A549 (cell line): Measurements from ENCODE around the gene SMIM29. TPM values are rescaled to one million over a fixed set of nuclear protein-coding genes. Genes with fewer than 3 reads are reported as not detected.

Experiments
- ATAC-seq, 2 experiments: fragments of 200-7000 bp in 1 of 2; fragments of >200 bp in 1 of 2; cut with Nextera tagmentation in 1 of 2; cut with Tn5 transposase in 1 of 2; 3 replicates each; pipeline versions ENCODE4 v1.8.0 to v1.9.1; 2018 to 2020; ENCODE audit warnings: mild to moderate bottlenecking in 1 of 2, moderate library complexity in 1 of 2
- CTCF ChIA-PET: fragments of 300-600 bp; sonication (Branson Sonifier 250); formaldehyde crosslinking; extraction: SDS; loops from one replicate; lab custom pipeline; 2021; ENCODE audit warnings: antibody characterized with exemption, inconsistent platforms; lab: Yijun Ruan, JAX
- POLR2A ChIA-PET: fragments of 350-600 bp; formaldehyde crosslinking; extraction: SDS; loops from one replicate; lab custom pipeline; 2021; ENCODE audit warnings: antibody characterized with exemption, inconsistent platforms; lab: Yijun Ruan, JAX
- DNase-seq, 2 experiments: peaks; one replicate each; pipeline versions ENCODE4 v3.0.0 to v3.0.0-alpha.2; 2011 to 2016; ENCODE audit warnings: low read depth in 1 of 2, low spot score in 1 of 2
- FAIRE-seq: peaks from 2 replicates; lab custom pipeline; 2011; peaks lifted over from hg19 to GRCh38; lab: Jason Lieb, UNC
- H3K27ac ChIP-seq, 2 experiments: fragments of >200 bp; sonication (Bioruptor Twin); formaldehyde crosslinking; 3 replicates each; pipeline ENCODE4 v1.5.1; 2016 to 2017
- H3K4me1 ChIP-seq: fragments of >200 bp; sonication (Bioruptor Twin); formaldehyde crosslinking; 3 replicates; pipeline ENCODE4 v1.6.1; 2016
- H3K4me2 ChIP-seq: fragments of >200 bp; sonication (Bioruptor Twin); formaldehyde crosslinking; 3 replicates; pipeline ENCODE4 v1.6.1; 2016
- H3K4me3 ChIP-seq: fragments of >200 bp; sonication (Bioruptor Twin); formaldehyde crosslinking; 3 replicates; pipeline ENCODE4 v1.5.1; 2016
- H3K9me3 ChIP-seq: fragments of >200 bp; sonication (Bioruptor Twin); formaldehyde crosslinking; 3 replicates; pipeline ENCODE4 v1.6.1; 2016
- CBX8 ChIP-seq: fragments of 200-600 bp; sonication (generic); IDR thresholded peaks from 2 replicates; pipeline ENCODE4 v1.6.1; 2016
- CEBPB ChIP-seq, 2 experiments: fragments of >200 bp in 1 of 2; sonication (Bioruptor Twin) in 1 of 2; formaldehyde crosslinking in 1 of 2; IDR thresholded peaks; 2 replicates each; pipeline ENCODE4 v1.6.1; 2012 to 2016
- EHF ChIP-seq: fragments of 250-450 bp; sonication (Bioruptor Pico); IDR thresholded peaks from 2 replicates; pipeline ENCODE4 v1.5.0; 2020; ENCODE audit warnings: mild to moderate bottlenecking
- FOSB ChIP-seq: fragments of 250-450 bp; sonication (Bioruptor Pico); IDR thresholded peaks from 2 replicates; pipeline ENCODE4 v1.5.0; 2020; ENCODE audit warnings: mild to moderate bottlenecking, moderate library complexity
- GATA3 ChIP-seq: IDR thresholded peaks from 2 replicates; pipeline ENCODE4 v1.6.1; 2012; ENCODE audit warnings: borderline replicate concordance
- HDAC2 ChIP-seq: fragments of 200-600 bp; sonication (generic); IDR thresholded peaks from 2 replicates; pipeline ENCODE4 v1.6.1; 2016
- HOXA7 ChIP-seq: fragments of 250-450 bp; sonication (Bioruptor Pico); IDR thresholded peaks from 2 replicates; pipeline ENCODE4 v1.5.0; 2020; ENCODE audit warnings: mild to moderate bottlenecking, moderate library complexity
- JUNB ChIP-seq: fragments of >200 bp; sonication (Bioruptor Twin); formaldehyde crosslinking; IDR thresholded peaks from 2 replicates; pipeline ENCODE4 v1.6.1; 2016
- KDM5A ChIP-seq: fragments of 200-600 bp; sonication (generic); IDR thresholded peaks from 2 replicates; pipeline ENCODE4 v1.6.1; 2016; ENCODE audit warnings: antibody characterized with exemption, mild to moderate bottlenecking
- MAFK ChIP-seq: fragments of 450-650 bp; IDR thresholded peaks from 2 replicates; pipeline ENCODE4 v1.6.1; 2014; ENCODE audit not compliant: partially characterized antibody
- NFE2L2 ChIP-seq: fragments of 150-350 bp; conservative IDR thresholded peaks from 2 replicates; pipeline ENCODE4 v1.6.1; 2014; ENCODE audit warnings: low read length
- PHF8 ChIP-seq: fragments of 200-600 bp; sonication (generic); IDR thresholded peaks from 2 replicates; pipeline ENCODE4 v1.6.1; 2016; ENCODE audit warnings: low read depth, mild to moderate bottlenecking, antibody characterized with exemption, moderate library complexity, borderline replicate concordance
- RAD21 ChIP-seq, 2 experiments: fragments of >200 bp in 1 of 2; sonication (Bioruptor Twin) in 1 of 2; formaldehyde crosslinking in 1 of 2; IDR thresholded peaks in 1 of 2; conservative IDR thresholded peaks in 1 of 2; 2 replicates in 1 of 2; 3 replicates in 1 of 2; pipeline ENCODE4 v1.6.1; 2012 to 2018; ENCODE audit warnings: inconsistent platforms in 1 of 2
- RARB ChIP-seq: fragments of 250-450 bp; sonication (Bioruptor Pico); IDR thresholded peaks from 2 replicates; pipeline ENCODE4 v1.8.0; 2021; ENCODE audit warnings: mild to moderate bottlenecking, moderate library complexity
- TP53 ChIP-seq: fragments of 250-450 bp; sonication (Bioruptor Pico); IDR thresholded peaks from 2 replicates; pipeline ENCODE4 v1.5.0; 2021; ENCODE audit warnings: mild to moderate bottlenecking, moderate library complexity
- ZSCAN20 ChIP-seq: fragments of 250-450 bp; sonication (Bioruptor Pico); IDR thresholded peaks from 2 replicates; pipeline ENCODE4 v1.8.0; 2022; ENCODE audit warnings: mild to moderate bottlenecking, moderate library complexity
- WGBS: methylation state at CpG from one replicate; pipeline ENCODE4 v1.1.6; 2017; ENCODE audit errors: missing lambda C conversion rate; 5-methylcytosine and 5-hydroxymethylcytosine counted together
- polyA plus RNA-seq, 4 experiments: library from polyadenylated mRNA; depleted of rRNA in 3 of 4; stranded (reverse); fragments of >200 nt; fragmentation: RNase III in 1 of 4; extraction: RNeasy Plus Mini Kit Qiagen cat#74134 plus additional on column Dnase treatment in 1 of 4; gene quantifications; 2 replicates in 3 of 4; 3 replicates in 1 of 4; pipeline ENCODE4 v1.2.3, GENCODE V29; 2011 to 2017
- TF ChIP-seq, protein P1 (sequence below): fragments of 250-450 bp; sonication (Bioruptor Pico); IDR thresholded peaks from 2 replicates; pipeline ENCODE4 v1.5.0; 2020; ENCODE audit warnings: low read depth, mild to moderate bottlenecking, moderate library complexity
- TF ChIP-seq, protein P2 (sequence below): IDR thresholded peaks from 2 replicates; pipeline ENCODE4 v1.6.1; 2012
- TF ChIP-seq, protein P3 (sequence below): IDR thresholded peaks from 2 replicates; pipeline ENCODE4 v1.6.1; 2012

The SMIM29 gene
- polyA plus RNA-seq, 2 of the 4 experiments (the other 2 are of a cell fraction) = 8.1 to 15.4 TPM

DNA sequence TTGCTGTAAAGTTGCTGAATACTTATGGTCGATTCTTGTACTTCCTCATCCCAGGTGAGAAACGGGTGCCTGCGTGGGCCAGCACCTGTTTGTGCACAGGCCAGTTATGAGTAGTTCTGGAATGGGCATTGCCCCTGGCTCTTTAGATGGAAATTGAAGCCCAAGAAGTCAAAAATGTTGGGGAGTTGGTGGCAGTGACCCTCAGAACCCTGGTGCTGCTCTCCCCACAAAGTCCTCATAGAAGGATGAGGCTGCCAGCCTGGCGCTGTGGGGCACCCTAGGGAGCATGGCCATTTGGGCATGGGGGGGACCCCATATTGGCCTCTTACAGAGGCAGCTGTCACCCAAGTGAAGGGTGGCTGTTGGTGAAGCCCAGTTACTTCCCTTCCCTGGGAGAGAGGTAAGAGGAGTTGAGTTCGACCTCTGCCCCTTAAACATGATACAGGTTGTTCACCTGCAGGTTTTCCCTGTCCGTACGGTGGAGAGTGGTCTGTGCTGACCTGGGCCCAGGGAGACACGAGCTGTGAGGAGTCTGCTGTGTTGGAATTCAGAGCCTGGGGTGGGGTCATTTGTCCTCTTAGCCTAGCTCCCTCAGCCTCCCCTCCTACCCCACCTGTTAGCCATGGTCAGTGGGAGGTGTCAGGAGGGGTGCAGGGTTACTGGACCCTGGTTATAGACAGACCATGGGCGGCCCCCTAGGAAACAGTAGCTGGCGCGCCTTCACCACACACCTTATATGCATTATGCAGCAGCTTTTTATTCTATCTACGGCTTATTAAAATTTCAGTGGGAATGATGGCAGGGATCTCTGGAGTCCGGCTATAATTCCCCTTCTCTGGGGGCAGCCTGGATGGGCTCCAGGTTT, 7.2 kb downstream of the SMIM29 start:
- WGBS = 79% methylated on average over 10 of the region's 13 CpGs
- no peak for ATAC-seq
- Histone ChIP-seq H3K4me2 (peak overlapping the region; percentile 91; the same call in 2 of the 3 replicates), H3K27ac (peak overlapping the region in 1 of 2 experiments; percentile 93; a peak in 3 of 6 replicates), H3K4me1 (peaks cover 81% of the 10 kb centered on the region), H3K9me3 (no peaks in the 10 kb centered on the region), H3K4me3 (no peak overlapping the region)
- FAIRE-seq = no peak
- TF ChIP-seq, protein P1, sequence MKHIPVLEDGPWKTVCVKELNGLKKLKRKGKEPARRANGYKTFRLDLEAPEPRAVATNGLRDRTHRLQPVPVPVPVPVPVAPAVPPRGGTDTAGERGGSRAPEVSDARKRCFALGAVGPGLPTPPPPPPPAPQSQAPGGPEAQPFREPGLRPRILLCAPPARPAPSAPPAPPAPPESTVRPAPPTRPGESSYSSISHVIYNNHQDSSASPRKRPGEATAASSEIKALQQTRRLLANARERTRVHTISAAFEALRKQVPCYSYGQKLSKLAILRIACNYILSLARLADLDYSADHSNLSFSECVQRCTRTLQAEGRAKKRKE = no peak
- TF ChIP-seq ZSCAN20 (CRISPR knock-in tag) (no peak), CBX8 (no peak), HOXA7 (no peak), CEBPB (IDR thresholded peaks at IDR 0.05) (no peak)
- ChIA-PET CTCF (interaction anchor here (1.2 to 3.9 kb wide), 2 partner anchors 45 to 173 kb away, joined by 4 to 19 read pairs; no protein-coding TSS in a partner anchor), POLR2A (no interaction called here)
- no peak for DNase-seq

DNA sequence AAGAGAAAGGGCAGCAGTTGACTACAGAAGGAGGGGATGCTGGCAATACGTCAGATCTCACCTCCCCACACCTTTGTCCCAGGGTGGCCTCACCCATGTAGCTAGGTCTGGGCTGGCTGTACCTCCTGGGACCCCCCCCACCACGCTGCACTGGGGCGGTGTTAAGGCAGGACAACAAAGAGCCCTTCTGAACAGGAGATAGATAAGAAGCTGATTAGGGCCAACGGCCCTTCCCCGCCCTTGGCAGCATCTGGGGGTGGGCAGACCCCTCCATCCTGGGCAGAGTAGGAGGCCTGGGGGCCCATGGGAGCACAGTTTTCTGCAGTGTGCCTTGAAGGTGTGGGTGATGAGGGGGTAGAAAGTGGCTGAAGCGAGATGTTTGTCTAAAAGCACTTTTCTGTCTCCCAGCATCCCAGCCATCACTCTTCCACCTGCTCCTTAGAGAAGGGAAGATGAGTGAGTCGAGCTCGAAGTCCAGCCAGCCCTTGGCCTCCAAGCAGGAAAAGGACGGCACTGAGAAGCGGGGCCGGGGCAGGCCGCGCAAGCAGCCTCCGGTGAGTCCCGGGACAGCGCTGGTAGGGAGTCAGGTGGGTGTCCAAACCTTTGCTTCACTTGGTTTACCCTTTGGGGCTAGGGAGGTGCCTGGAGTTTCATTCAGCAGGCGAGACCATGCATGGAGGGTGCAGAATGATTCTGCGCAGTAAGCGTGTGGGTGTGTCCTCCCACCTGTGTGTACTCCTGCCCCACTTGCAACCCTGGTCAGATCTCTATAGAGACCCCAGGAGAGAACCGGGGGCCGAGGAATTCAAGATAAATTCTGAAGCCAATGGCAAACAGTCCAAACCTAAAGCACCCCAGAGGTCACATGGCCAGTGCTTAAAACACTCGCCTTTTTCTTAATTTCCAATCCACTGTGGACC, 8.2 kb downstream of the SMIM29 start:
- Histone ChIP-seq H3K9me3 (no peaks in the 10 kb centered on the region), H3K4me1 (peaks cover 79% of the 10 kb centered on the region), H3K4me2 (peak overlapping the region; percentile 94), H3K27ac (peak overlapping the region in 1 of 2 experiments; percentile 99; a peak in 4 of 6 replicates), H3K4me3 (no peak overlapping the region)
- 78% methylated on average over 17 of the region's 22 CpGs for WGBS
- FAIRE-seq (no peak), ATAC-seq (no peak), DNase-seq (no peak)
- TF ChIP-seq JUNB = no peak
- CTCF ChIA-PET = interaction anchor here (1.7 kb wide), 1 partner anchor 8 kb away, joined by 6 read pairs; the partner anchor contains the start of gene SMIM29
- POLR2A ChIA-PET = no interaction called here

DNA sequence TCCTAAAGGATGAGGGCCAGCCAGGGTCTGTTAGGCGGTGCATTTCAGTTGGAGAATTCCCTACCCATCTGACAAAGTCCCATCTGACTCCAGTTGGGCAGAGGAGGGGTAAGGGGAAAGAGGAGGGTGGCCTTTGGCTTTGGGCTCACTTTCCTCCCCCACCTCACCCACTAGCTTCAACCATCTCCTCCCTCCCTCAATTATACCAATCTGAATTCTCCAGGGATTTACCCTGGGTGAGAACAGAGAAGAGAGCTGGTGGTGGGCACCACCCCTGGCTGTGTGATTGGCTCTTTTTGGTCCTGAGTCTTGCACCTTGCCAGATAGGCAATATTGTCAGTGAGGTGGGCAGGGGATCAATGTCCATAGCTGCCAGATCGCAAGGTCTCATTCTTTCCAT, 8.9 kb downstream of the SMIM29 start:
- Histone ChIP-seq H3K9me3 (no peaks in the 10 kb centered on the region), H3K27ac (peak overlapping the region; percentile 13 to 99; a peak in 4 of 6 replicates), H3K4me3 (no peak overlapping the region), H3K4me1 (peaks cover 79% of the 10 kb centered on the region), H3K4me2 (peak overlapping the region; percentile 94)
- WGBS = 76% methylated on average over 2 of the region's 2 CpGs
- TF ChIP-seq HDAC2 (no peak), KDM5A (no peak), NFE2L2 (no peak), GATA3 (no peak), MAFK (no peak), EHF (no peak), TP53 (CRISPR knock-in tag) (no peak), FOSB (CRISPR knock-in tag) (no peak)
- TF ChIP-seq, protein P2, sequence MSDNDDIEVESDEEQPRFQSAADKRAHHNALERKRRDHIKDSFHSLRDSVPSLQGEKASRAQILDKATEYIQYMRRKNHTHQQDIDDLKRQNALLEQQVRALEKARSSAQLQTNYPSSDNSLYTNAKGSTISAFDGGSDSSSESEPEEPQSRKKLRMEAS = no peak
- TF ChIP-seq, protein P1 = no peak
- FAIRE-seq (no peak), DNase-seq (no peak), ATAC-seq (no peak)
- CTCF ChIA-PET = interaction anchor here (1.7 kb wide), 1 partner anchor 9 kb away, joined by 6 read pairs; the partner anchor contains the start of gene SMIM29
- POLR2A ChIA-PET = no interaction called here

DNA sequence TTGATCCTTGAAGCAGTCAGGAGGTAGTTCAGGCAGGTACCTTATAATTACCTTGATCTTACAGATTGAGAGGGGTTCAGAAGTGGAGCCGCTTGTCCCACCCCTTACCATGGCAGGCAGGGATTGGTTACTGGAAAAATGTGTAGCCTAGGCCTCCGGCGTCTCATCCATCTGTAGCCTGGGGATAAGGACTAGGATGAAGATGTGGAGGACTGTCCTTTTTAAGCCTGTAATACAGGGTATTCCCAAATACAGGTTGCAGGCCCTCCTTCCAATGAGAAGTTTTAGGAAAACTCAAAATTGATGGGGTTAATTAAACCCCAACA, 9.3 kb downstream of the SMIM29 start:
- Histone ChIP-seq H3K4me3 (peak overlapping the region; percentile 83; the same call in 1 of the 3 replicates), H3K4me1 (peaks cover 75% of the 10 kb centered on the region), H3K9me3 (no peaks in the 10 kb centered on the region), H3K4me2 (peak overlapping the region; percentile 94), H3K27ac (peak overlapping the region; percentile 13 to 99; a peak in 4 of 6 replicates)
- ChIA-PET POLR2A (no interaction called here), CTCF (interaction anchor here (1.7 kb wide), 1 partner anchor 10 kb away, joined by 6 read pairs; the partner anchor contains the start of gene SMIM29)
- WGBS = 38% methylated on average over 3 of the region's 3 CpGs
- DNase-seq (no peak), ATAC-seq (no peak), FAIRE-seq (no peak)
- no peak for TF ChIP-seq RAD21 (conservative IDR thresholded peaks at IDR 0.05 in 1 of 2, IDR thresholded peaks at IDR 0.05 in 1 of 2)
- no peak for TF ChIP-seq PHF8
- TF ChIP-seq, protein P3, sequence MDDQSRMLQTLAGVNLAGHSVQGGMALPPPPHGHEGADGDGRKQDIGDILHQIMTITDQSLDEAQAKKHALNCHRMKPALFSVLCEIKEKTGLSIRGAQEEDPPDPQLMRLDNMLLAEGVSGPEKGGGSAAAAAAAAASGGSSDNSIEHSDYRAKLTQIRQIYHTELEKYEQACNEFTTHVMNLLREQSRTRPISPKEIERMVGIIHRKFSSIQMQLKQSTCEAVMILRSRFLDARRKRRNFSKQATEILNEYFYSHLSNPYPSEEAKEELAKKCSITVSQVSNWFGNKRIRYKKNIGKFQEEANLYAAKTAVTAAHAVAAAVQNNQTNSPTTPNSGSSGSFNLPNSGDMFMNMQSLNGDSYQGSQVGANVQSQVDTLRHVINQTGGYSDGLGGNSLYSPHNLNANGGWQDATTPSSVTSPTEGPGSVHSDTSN = no peak
- no peak for TF ChIP-seq RARB (CRISPR knock-in tag)
- no peak for TF ChIP-seq FOSB (CRISPR knock-in tag)
